ENCODE measurements around the gene PRKN.

DNA sequence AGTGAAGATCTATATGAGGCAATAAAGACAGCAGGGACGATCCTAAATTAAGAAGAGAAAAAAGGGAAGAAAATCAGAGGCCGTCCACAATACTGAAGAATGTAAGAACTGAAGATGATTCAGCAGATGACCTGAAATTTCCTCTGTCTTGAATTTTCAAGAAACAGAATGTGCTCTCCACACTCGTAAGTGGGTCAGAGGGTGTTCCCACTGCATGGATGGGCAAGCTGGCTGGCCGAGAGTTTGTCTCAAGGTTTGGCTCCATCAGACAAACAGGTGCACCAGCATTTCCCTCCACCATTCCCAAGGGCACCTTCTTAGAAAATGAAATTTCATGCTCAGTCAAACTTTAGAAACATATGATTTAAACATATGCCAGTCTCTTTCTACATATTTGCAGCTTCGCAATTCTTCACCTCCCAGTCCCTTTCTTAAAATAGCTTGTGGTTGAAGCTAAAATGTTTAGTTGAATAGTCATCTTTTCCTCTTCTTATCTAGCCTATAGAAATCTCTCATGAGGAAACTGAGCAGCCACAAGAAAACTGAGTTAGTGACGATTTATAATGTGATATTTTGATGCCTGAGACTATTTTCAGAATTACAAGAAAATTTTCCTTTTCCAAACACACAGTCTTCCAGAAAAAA, 576.4 kb downstream of the PRKN start:
- TF ChIP-seq POLR2A (IDR thresholded peaks at IDR 0.05; ENCODE audit: low read length) (no peak), GATA1 (IDR thresholded peaks at IDR 0.05; ENCODE audit: low read depth, low read length) (no peak)
